ENCODE data around the gene IRF2BP1. TPM values are rescaled to one million over a fixed set of nuclear protein-coding genes. Genes with fewer than 3 reads are reported as not detected.
"Not testable (repeated sequence)": the region's sequence is repeated elsewhere in the genome, so short reads cannot be mapped to it uniquely, and the experiment has no call there.

The IRF2BP1 gene
- total RNA-seq, 1 donor from 2014 or later = 32.9 TPM

GRCh38 chr19:45901432-45901911 lies 15.5 kb upstream of the IRF2BP1 start:
- TF ChIP-seq, protein P1, sequence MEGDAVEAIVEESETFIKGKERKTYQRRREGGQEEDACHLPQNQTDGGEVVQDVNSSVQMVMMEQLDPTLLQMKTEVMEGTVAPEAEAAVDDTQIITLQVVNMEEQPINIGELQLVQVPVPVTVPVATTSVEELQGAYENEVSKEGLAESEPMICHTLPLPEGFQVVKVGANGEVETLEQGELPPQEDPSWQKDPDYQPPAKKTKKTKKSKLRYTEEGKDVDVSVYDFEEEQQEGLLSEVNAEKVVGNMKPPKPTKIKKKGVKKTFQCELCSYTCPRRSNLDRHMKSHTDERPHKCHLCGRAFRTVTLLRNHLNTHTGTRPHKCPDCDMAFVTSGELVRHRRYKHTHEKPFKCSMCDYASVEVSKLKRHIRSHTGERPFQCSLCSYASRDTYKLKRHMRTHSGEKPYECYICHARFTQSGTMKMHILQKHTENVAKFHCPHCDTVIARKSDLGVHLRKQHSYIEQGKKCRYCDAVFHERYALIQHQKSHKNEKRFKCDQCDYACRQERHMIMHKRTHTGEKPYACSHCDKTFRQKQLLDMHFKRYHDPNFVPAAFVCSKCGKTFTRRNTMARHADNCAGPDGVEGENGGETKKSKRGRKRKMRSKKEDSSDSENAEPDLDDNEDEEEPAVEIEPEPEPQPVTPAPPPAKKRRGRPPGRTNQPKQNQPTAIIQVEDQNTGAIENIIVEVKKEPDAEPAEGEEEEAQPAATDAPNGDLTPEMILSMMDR (IDR thresholded peaks at IDR 0.05; ENCODE audit: insufficient read depth, low read length, poor library complexity, severe bottlenecking) = no peak
- no peak for DNase-seq (ENCODE audit: low read depth)
- no peaks in the 10 kb centered on the region for H3K27me3 ChIP-seq (ENCODE audit: control insufficient read depth, insufficient read depth, low read length)
- peaks cover 1% of the 10 kb centered on the region for H3K36me3 ChIP-seq (ENCODE audit: control insufficient read depth, insufficient read depth, low read length)
- peak overlapping the region; percentile 76 for H3K4me3 ChIP-seq (ENCODE audit: low read depth, low read length)

GRCh38 chr19:45900738-45901431 lies 14.9 kb upstream of the IRF2BP1 start:
- DNase-seq (ENCODE audit: low read depth) = no peak
- peak overlapping the region; percentile 76 for H3K4me3 ChIP-seq (ENCODE audit: low read depth, low read length)
- TF ChIP-seq, protein P1 (IDR thresholded peaks at IDR 0.05; ENCODE audit: insufficient read depth, low read length, poor library complexity, severe bottlenecking) = no peak

GRCh38 chr19:45899919-45900589 lies 14.1 kb upstream of the IRF2BP1 start:
- H3K27me3 ChIP-seq (ENCODE audit: control insufficient read depth, insufficient read depth, low read length) = no peaks in the 10 kb centered on the region
- peaks cover 1% of the 10 kb centered on the region for H3K36me3 ChIP-seq (ENCODE audit: control insufficient read depth, insufficient read depth, low read length)
- H3K4me3 ChIP-seq (ENCODE audit: low read depth, low read length) = no peak overlapping the region
- TF ChIP-seq, protein P1 (IDR thresholded peaks at IDR 0.05; ENCODE audit: insufficient read depth, low read length, poor library complexity, severe bottlenecking) = no peak
- DNase-seq (ENCODE audit: low read depth) = no peak

More at GRCh38 chr19:45900738-45901431, 14.9 kb upstream of the IRF2BP1 start:
- Histone ChIP-seq H3K27me3 (ENCODE audit: control insufficient read depth, insufficient read depth, low read length) (no peaks in the 10 kb centered on the region), H3K36me3 (ENCODE audit: control insufficient read depth, insufficient read depth, low read length) (peaks cover 1% of the 10 kb centered on the region)

DNA sequence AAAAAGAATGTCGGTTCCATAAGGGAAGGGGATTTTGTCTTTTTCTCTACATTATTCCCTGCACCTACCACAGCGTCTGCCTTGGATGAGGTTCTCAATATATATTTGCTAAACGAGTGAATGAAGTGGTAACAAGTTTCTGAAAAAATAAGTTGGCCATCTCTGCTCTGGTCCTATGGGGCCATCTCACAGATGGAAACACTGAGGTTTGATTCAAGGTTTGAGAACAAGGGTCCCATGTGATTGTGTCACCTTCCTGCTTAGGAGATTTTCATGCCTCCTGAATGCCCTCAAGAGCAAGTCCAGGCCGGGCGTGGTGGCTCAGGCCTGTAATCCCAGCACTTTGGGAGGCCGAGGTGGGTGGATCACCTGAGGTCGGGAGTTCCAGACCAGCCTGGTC lies 13.3 kb upstream of the IRF2BP1 start:
- Histone ChIP-seq H3K4me3 (ENCODE audit: low read depth, low read length) (no peak overlapping the region), H3K36me3 (ENCODE audit: control insufficient read depth, insufficient read depth, low read length) (peaks cover 1% of the 10 kb centered on the region), H3K27me3 (ENCODE audit: control insufficient read depth, insufficient read depth, low read length) (no peaks in the 10 kb centered on the region)
- no peak for DNase-seq (ENCODE audit: low read depth)
- TF ChIP-seq, protein P1 (IDR thresholded peaks at IDR 0.05; ENCODE audit: insufficient read depth, low read length, poor library complexity, severe bottlenecking) = no peak

- no peak for DNase-seq (ENCODE audit: low read depth)
- Histone ChIP-seq H3K27me3 (ENCODE audit: control insufficient read depth, insufficient read depth, low read length) (no peaks in the 10 kb centered on the region), H3K4me3 (ENCODE audit: low read depth, low read length) (no peak overlapping the region), H3K36me3 (ENCODE audit: control insufficient read depth, insufficient read depth, low read length) (peaks cover 1% of the 10 kb centered on the region)
- TF ChIP-seq, protein P1 (IDR thresholded peaks at IDR 0.05; ENCODE audit: insufficient read depth, low read length, poor library complexity, severe bottlenecking) = no peak
Observed at GRCh38 chr19:45897261-45897812, 11.4 kb upstream of the IRF2BP1 start.

GRCh38 chr19:45895983-45896599 lies 10.2 kb upstream of the IRF2BP1 start:
- not testable (repeated sequence) for H3K4me3 ChIP-seq (ENCODE audit: low read depth, low read length); H3K36me3 ChIP-seq (ENCODE audit: control insufficient read depth, insufficient read depth, low read length); DNase-seq (ENCODE audit: low read depth); H3K27me3 ChIP-seq (ENCODE audit: control insufficient read depth, insufficient read depth, low read length)
